WTC11 (cell line): ENCODE results near the gene TCERG1.

Experiments
- ATF1 ChIP-seq: sonication (generic); formaldehyde crosslinking; IDR thresholded peaks from 2 replicates; pipeline ENCODE4 v1.8.1; 2023; ENCODE audit warnings: mild to moderate bottlenecking, moderate library complexity, missing genetic modification reagents
- GTF2I ChIP-seq: fragments of 250-450 bp; sonication (Bioruptor Pico); conservative IDR thresholded peaks from 2 replicates; pipeline ENCODE4 v1.4.0; 2021; ENCODE audit warnings: mild to moderate bottlenecking
- NR3C1 ChIP-seq: sonication (generic); formaldehyde crosslinking; conservative IDR thresholded peaks from 2 replicates; pipeline ENCODE4 v1.8.1; 2023; ENCODE audit warnings: low read depth, mild to moderate bottlenecking, missing genetic modification reagents
- TCF7 ChIP-seq: sonication (generic); formaldehyde crosslinking; IDR thresholded peaks from 2 replicates; pipeline ENCODE4 v1.8.0; 2022; ENCODE audit warnings: mild to moderate bottlenecking, low read depth, missing genetic modification reagents, moderate library complexity
- TF ChIP-seq, protein P1 (sequence below): sonication (generic); formaldehyde crosslinking; IDR thresholded peaks from 2 replicates; pipeline ENCODE4 v1.8.0; 2022; ENCODE audit warnings: mild to moderate bottlenecking, missing genetic modification reagents
- TF ChIP-seq, protein P2 (sequence below): sonication (generic); formaldehyde crosslinking; IDR thresholded peaks from 2 replicates; pipeline ENCODE4 v1.8.1; 2023; ENCODE audit warnings: mild to moderate bottlenecking, missing genetic modification reagents, moderate library complexity
- TF ChIP-seq, protein P3 (sequence below): fragments of 200-600 bp; IDR thresholded peaks from 2 replicates; pipeline ENCODE4 v1.8.0; 2022; ENCODE audit warnings: antibody characterized with exemption

DNA sequence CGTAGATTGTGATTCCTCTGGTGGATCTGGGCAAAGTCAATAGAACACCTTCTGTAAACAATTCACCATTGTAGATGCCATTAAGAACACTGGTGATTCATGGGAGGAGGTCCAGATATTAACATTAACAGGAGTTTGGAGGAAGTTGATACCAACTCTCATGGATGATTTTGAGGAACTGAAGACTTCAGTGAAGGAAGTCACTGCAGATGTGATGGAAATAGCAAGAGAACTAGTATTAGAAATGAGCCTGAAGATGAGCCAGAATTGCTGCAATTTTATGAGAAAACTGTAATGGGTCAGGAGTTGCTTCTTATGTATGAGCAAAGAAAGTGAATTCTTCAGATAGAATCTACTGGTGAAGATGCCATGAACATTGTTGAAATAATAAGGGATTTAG, 26.9 kb downstream of the TCERG1 start:
- TF ChIP-seq, protein P1, sequence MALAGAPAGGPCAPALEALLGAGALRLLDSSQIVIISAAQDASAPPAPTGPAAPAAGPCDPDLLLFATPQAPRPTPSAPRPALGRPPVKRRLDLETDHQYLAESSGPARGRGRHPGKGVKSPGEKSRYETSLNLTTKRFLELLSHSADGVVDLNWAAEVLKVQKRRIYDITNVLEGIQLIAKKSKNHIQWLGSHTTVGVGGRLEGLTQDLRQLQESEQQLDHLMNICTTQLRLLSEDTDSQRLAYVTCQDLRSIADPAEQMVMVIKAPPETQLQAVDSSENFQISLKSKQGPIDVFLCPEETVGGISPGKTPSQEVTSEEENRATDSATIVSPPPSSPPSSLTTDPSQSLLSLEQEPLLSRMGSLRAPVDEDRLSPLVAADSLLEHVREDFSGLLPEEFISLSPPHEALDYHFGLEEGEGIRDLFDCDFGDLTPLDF (CRISPR knock-in tag), result no peak
- TF ChIP-seq GTF2I (CRISPR knock-in tag) (no peak), NR3C1 (CRISPR knock-in tag) (no peak), ATF1 (CRISPR knock-in tag) (no peak), TCF7 (CRISPR knock-in tag) (no peak)
- TF ChIP-seq, protein P2, sequence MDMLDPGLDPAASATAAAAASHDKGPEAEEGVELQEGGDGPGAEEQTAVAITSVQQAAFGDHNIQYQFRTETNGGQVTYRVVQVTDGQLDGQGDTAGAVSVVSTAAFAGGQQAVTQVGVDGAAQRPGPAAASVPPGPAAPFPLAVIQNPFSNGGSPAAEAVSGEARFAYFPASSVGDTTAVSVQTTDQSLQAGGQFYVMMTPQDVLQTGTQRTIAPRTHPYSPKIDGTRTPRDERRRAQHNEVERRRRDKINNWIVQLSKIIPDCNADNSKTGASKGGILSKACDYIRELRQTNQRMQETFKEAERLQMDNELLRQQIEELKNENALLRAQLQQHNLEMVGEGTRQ (CRISPR knock-in tag), result no peak
- TF ChIP-seq, protein P3, sequence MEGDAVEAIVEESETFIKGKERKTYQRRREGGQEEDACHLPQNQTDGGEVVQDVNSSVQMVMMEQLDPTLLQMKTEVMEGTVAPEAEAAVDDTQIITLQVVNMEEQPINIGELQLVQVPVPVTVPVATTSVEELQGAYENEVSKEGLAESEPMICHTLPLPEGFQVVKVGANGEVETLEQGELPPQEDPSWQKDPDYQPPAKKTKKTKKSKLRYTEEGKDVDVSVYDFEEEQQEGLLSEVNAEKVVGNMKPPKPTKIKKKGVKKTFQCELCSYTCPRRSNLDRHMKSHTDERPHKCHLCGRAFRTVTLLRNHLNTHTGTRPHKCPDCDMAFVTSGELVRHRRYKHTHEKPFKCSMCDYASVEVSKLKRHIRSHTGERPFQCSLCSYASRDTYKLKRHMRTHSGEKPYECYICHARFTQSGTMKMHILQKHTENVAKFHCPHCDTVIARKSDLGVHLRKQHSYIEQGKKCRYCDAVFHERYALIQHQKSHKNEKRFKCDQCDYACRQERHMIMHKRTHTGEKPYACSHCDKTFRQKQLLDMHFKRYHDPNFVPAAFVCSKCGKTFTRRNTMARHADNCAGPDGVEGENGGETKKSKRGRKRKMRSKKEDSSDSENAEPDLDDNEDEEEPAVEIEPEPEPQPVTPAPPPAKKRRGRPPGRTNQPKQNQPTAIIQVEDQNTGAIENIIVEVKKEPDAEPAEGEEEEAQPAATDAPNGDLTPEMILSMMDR, result no peak
